Measurements from ENCODE around the gene COL4A3. TPM values are rescaled to one million over a fixed set of nuclear protein-coding genes. Genes with fewer than 3 reads are reported as not detected.

COL4A3 gene
- polyA plus RNA-seq, 1 donor from 2014 or later: 0.10 TPM

DNA sequence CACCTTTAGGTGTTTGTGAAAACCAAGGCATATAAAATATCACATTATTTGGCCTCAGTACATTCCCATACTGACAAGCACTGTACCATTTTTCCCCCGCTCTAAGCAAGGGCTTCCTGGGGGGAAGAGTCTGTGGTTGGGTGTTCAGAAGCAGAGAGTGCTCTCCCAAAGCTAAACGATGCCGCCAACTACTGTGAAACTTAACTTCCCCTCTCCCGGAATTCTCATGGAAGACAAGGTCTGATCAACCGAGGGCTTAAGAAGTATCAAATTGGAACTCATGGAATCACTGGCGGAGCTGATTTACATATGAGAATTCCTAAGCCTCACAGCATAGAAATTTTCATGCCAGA lies 160.2 kb downstream of the COL4A3 start:
- H2AFZ ChIP-seq (ENCODE audit: low read depth, low read length): peak overlapping the region; percentile 96
- TF ChIP-seq, protein P1, sequence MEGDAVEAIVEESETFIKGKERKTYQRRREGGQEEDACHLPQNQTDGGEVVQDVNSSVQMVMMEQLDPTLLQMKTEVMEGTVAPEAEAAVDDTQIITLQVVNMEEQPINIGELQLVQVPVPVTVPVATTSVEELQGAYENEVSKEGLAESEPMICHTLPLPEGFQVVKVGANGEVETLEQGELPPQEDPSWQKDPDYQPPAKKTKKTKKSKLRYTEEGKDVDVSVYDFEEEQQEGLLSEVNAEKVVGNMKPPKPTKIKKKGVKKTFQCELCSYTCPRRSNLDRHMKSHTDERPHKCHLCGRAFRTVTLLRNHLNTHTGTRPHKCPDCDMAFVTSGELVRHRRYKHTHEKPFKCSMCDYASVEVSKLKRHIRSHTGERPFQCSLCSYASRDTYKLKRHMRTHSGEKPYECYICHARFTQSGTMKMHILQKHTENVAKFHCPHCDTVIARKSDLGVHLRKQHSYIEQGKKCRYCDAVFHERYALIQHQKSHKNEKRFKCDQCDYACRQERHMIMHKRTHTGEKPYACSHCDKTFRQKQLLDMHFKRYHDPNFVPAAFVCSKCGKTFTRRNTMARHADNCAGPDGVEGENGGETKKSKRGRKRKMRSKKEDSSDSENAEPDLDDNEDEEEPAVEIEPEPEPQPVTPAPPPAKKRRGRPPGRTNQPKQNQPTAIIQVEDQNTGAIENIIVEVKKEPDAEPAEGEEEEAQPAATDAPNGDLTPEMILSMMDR (IDR thresholded peaks at IDR 0.05; ENCODE audit: poor library complexity, severe bottlenecking): no peak
- TF ChIP-seq EP300 (conservative IDR thresholded peaks at IDR 0.05; ENCODE audit: poor library complexity, severe bottlenecking): no peak
- no peak for TF ChIP-seq MXI1 (conservative IDR thresholded peaks at IDR 0.05; ENCODE audit: poor library complexity, severe bottlenecking)
- no peak for TF ChIP-seq POLR2AphosphoS5 (IDR thresholded peaks at IDR 0.05)
- TF ChIP-seq, protein P2, sequence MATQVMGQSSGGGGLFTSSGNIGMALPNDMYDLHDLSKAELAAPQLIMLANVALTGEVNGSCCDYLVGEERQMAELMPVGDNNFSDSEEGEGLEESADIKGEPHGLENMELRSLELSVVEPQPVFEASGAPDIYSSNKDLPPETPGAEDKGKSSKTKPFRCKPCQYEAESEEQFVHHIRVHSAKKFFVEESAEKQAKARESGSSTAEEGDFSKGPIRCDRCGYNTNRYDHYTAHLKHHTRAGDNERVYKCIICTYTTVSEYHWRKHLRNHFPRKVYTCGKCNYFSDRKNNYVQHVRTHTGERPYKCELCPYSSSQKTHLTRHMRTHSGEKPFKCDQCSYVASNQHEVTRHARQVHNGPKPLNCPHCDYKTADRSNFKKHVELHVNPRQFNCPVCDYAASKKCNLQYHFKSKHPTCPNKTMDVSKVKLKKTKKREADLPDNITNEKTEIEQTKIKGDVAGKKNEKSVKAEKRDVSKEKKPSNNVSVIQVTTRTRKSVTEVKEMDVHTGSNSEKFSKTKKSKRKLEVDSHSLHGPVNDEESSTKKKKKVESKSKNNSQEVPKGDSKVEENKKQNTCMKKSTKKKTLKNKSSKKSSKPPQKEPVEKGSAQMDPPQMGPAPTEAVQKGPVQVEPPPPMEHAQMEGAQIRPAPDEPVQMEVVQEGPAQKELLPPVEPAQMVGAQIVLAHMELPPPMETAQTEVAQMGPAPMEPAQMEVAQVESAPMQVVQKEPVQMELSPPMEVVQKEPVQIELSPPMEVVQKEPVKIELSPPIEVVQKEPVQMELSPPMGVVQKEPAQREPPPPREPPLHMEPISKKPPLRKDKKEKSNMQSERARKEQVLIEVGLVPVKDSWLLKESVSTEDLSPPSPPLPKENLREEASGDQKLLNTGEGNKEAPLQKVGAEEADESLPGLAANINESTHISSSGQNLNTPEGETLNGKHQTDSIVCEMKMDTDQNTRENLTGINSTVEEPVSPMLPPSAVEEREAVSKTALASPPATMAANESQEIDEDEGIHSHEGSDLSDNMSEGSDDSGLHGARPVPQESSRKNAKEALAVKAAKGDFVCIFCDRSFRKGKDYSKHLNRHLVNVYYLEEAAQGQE (IDR thresholded peaks at IDR 0.05; ENCODE audit: borderline replicate concordance): no peak
- no peak for TF ChIP-seq SMC3 (conservative IDR thresholded peaks at IDR 0.05; ENCODE audit: poor library complexity)
- no peak for TF ChIP-seq TAF1 (IDR thresholded peaks at IDR 0.05; ENCODE audit: low read depth)
- TF ChIP-seq RAD21 (conservative IDR thresholded peaks at IDR 0.05): no peak
- no peak for TF ChIP-seq EZH2 (IDR thresholded peaks at IDR 0.05; ENCODE audit: borderline replicate concordance, insufficient read depth, low read length, poor library complexity, severe bottlenecking)
- no peaks in the 10 kb centered on the region for H3K9me2 ChIP-seq (ENCODE audit: insufficient read depth, low read length)
- H3K4me2 ChIP-seq (ENCODE audit: low read length): peak overlapping the region; percentile 83
- H3K9me3 ChIP-seq (ENCODE audit: low read length): no peaks in the 10 kb centered on the region
- H3K9ac ChIP-seq (ENCODE audit: low read length): peak overlapping the region; percentile 94
- peak overlapping the region; percentile 100 for H3K4me3 ChIP-seq (ENCODE audit: low read length)
- no peaks in the 10 kb centered on the region for H4K20me1 ChIP-seq (ENCODE audit: insufficient read depth)
- H3K79me2 ChIP-seq (replicated peaks; ENCODE audit: insufficient read depth, low read length): peaks cover 42% of the 10 kb centered on the region
- H3K27me3 ChIP-seq (ENCODE audit: insufficient read depth, low read depth, low read length): no peaks in the 10 kb centered on the region
- H3F3A ChIP-seq (ENCODE audit: insufficient read depth, low read length, poor library complexity, severe bottlenecking): peaks cover 4% of the 10 kb centered on the region
- no peaks in the 10 kb centered on the region for H3K36me3 ChIP-seq (ENCODE audit: insufficient read depth, low read length)
- peak overlapping the region; percentile 89 for H3K27ac ChIP-seq (ENCODE audit: low read length)

DNA sequence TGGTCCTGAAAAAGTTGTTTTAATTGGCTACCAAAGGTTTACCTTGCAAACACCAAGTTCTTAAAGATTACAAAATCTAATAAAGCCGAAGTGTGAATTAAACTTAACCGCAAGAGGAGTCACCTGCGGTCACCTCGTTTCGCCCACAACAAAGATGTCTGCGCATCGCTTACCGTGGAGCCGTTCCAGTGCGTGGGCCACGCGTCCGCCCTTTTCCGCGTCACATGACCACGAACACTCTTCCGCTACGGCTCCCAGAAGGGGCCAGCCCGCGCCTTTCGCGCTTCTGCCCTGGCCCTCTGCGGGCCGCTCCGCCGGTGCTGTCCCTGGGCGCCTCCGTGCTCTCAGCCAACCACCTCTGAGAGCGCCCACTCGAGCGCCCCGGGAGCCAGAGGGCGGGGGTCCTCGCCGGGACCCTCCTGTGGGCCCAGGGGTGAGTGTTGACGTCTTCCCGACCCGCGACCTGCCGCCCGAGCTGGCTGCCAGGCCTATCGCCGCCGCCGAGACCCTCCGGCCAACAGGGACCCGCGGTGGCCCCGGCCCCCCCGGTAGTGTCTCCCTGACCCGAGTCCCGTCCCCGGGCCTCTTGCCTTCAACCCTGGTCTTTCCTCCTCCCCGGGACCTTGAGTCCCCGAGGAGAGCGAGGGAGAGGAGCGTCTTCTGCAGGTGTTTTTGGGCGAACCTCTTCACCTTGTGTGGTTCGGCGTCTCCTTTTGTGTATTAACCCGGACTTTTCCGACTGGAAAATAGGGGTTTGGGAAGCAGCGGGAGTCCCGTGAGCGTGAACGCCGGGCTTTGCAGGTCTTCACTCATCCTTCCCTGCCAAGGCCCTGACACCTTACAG lies 160.8 kb downstream of the COL4A3 start, which contains the start of gene MFF:
TSS of gene MFF (plus strand) at position 257 of the 844 bp plus-strand sequence. CDS start 5,415 bp downstream, outside the sequence.
- Histone ChIP-seq H3K9me2 (ENCODE audit: insufficient read depth, low read length) (no peaks in the 10 kb centered on the region), H3F3A (ENCODE audit: insufficient read depth, low read length, poor library complexity, severe bottlenecking) (peaks cover 4% of the 10 kb centered on the region), H3K9ac (ENCODE audit: low read length) (peak within 1 kb of the TSS; percentile 94), H3K27me3 (ENCODE audit: insufficient read depth, low read depth, low read length) (no peaks in the 10 kb centered on the region), H3K4me2 (ENCODE audit: low read length) (peak within 1 kb of the TSS; percentile 83), H3K27ac (ENCODE audit: low read length) (peak within 1 kb of the TSS; percentile 89), H3K36me3 (ENCODE audit: insufficient read depth, low read length) (no peaks in the 10 kb centered on the region), H3K4me3 (ENCODE audit: low read length) (peak within 1 kb of the TSS; percentile 100), H2AFZ (ENCODE audit: low read depth, low read length) (peak within 1 kb of the TSS; percentile 96), H3K9me3 (ENCODE audit: low read length) (no peaks in the 10 kb centered on the region), H3K79me2 (replicated peaks; ENCODE audit: insufficient read depth, low read length) (peaks cover 48% of the 10 kb centered on the region), H4K20me1 (ENCODE audit: insufficient read depth) (no peaks in the 10 kb centered on the region)
- peak; percentile 67 for TF ChIP-seq EP300 (conservative IDR thresholded peaks at IDR 0.05; ENCODE audit: poor library complexity, severe bottlenecking)
- TF ChIP-seq, protein P1 (IDR thresholded peaks at IDR 0.05; ENCODE audit: poor library complexity, severe bottlenecking): peak; percentile 50
- peak; percentile 72 for TF ChIP-seq TAF1 (IDR thresholded peaks at IDR 0.05; ENCODE audit: low read depth)
- peak; percentile 47 for TF ChIP-seq SMC3 (conservative IDR thresholded peaks at IDR 0.05; ENCODE audit: poor library complexity)
- no peak for TF ChIP-seq EZH2 (IDR thresholded peaks at IDR 0.05; ENCODE audit: borderline replicate concordance, insufficient read depth, low read length, poor library complexity, severe bottlenecking)
- TF ChIP-seq, protein P2 (IDR thresholded peaks at IDR 0.05; ENCODE audit: borderline replicate concordance): peak; percentile 71
- TF ChIP-seq POLR2AphosphoS5 (IDR thresholded peaks at IDR 0.05): peak; percentile 91
- TF ChIP-seq RAD21 (conservative IDR thresholded peaks at IDR 0.05): peak; percentile 19
- TF ChIP-seq MXI1 (conservative IDR thresholded peaks at IDR 0.05; ENCODE audit: poor library complexity, severe bottlenecking): peak; percentile 74

Measured in neural cell (in vitro differentiated cells).